ENCODE data around the gene RNU1-1.
"Not testable (repeated sequence)": the region's sequence is repeated elsewhere in the genome, so short reads cannot be mapped to it uniquely, and the experiment has no call there.

Gene RNU1-1

GRCh38 chr1:16525769-16526168 is 11.7 kb upstream of the RNU1-1 start:
- not testable (repeated sequence) for H3K36me3 ChIP-seq (ENCODE audit: control insufficient read depth, insufficient read depth, low read length); H3K9me3 ChIP-seq (ENCODE audit: control insufficient read depth, low read length); DNase-seq; H3K4me3 ChIP-seq (ENCODE audit: insufficient read depth, low read depth, low read length, poor library complexity, severe bottlenecking); H3K4me1 ChIP-seq (ENCODE audit: control insufficient read depth, insufficient read depth, low read length, poor library complexity, severe bottlenecking); H3K27ac ChIP-seq (ENCODE audit: insufficient read depth, low read length, poor library complexity, severe bottlenecking); H3K27me3 ChIP-seq (replicated peaks; ENCODE audit: control insufficient read depth, insufficient read depth, low read length, poor library complexity, severe bottlenecking)

- not testable (repeated sequence) for H3K36me3 ChIP-seq (ENCODE audit: control insufficient read depth, insufficient read depth, low read length); H3K4me3 ChIP-seq (ENCODE audit: insufficient read depth, low read depth, low read length, poor library complexity, severe bottlenecking); H3K27ac ChIP-seq (ENCODE audit: insufficient read depth, low read length, poor library complexity, severe bottlenecking); H3K27me3 ChIP-seq (replicated peaks; ENCODE audit: control insufficient read depth, insufficient read depth, low read length, poor library complexity, severe bottlenecking); DNase-seq; H3K4me1 ChIP-seq (ENCODE audit: control insufficient read depth, insufficient read depth, low read length, poor library complexity, severe bottlenecking); H3K9me3 ChIP-seq (ENCODE audit: control insufficient read depth, low read length)
Observed at GRCh38 chr1:16521679-16522078, 7.6 kb upstream of the RNU1-1 start.

GRCh38 chr1:16521288-16521583 is 7.2 kb upstream of the RNU1-1 start:
- no peaks in the 10 kb centered on the region for H3K9me3 ChIP-seq (ENCODE audit: control insufficient read depth, low read length)
- no peaks in the 10 kb centered on the region for H3K36me3 ChIP-seq (ENCODE audit: control insufficient read depth, insufficient read depth, low read length)
- H3K27ac ChIP-seq (ENCODE audit: insufficient read depth, low read length, poor library complexity, severe bottlenecking): no peak overlapping the region
- DNase-seq: no peak
- no peaks in the 10 kb centered on the region for H3K4me1 ChIP-seq (ENCODE audit: control insufficient read depth, insufficient read depth, low read length, poor library complexity, severe bottlenecking)
- no peak overlapping the region for H3K4me3 ChIP-seq (ENCODE audit: insufficient read depth, low read depth, low read length, poor library complexity, severe bottlenecking)
- no peaks in the 10 kb centered on the region for H3K27me3 ChIP-seq (replicated peaks; ENCODE audit: control insufficient read depth, insufficient read depth, low read length, poor library complexity, severe bottlenecking)

GRCh38 chr1:16520435-16521287 is 6.6 kb upstream of the RNU1-1 start:
- H3K4me3 ChIP-seq (ENCODE audit: insufficient read depth, low read depth, low read length, poor library complexity, severe bottlenecking); H3K36me3 ChIP-seq (ENCODE audit: control insufficient read depth, insufficient read depth, low read length); H3K9me3 ChIP-seq (ENCODE audit: control insufficient read depth, low read length); DNase-seq; H3K27me3 ChIP-seq (replicated peaks; ENCODE audit: control insufficient read depth, insufficient read depth, low read length, poor library complexity, severe bottlenecking); H3K27ac ChIP-seq (ENCODE audit: insufficient read depth, low read length, poor library complexity, severe bottlenecking); H3K4me1 ChIP-seq (ENCODE audit: control insufficient read depth, insufficient read depth, low read length, poor library complexity, severe bottlenecking): not testable (repeated sequence)

GRCh38 chr1:16519255-16519951 is 5.3 kb upstream of the RNU1-1 start:
- H3K27ac ChIP-seq (ENCODE audit: insufficient read depth, low read length, poor library complexity, severe bottlenecking); H3K4me1 ChIP-seq (ENCODE audit: control insufficient read depth, insufficient read depth, low read length, poor library complexity, severe bottlenecking); H3K27me3 ChIP-seq (replicated peaks; ENCODE audit: control insufficient read depth, insufficient read depth, low read length, poor library complexity, severe bottlenecking); H3K4me3 ChIP-seq (ENCODE audit: insufficient read depth, low read depth, low read length, poor library complexity, severe bottlenecking); DNase-seq; H3K36me3 ChIP-seq (ENCODE audit: control insufficient read depth, insufficient read depth, low read length); H3K9me3 ChIP-seq (ENCODE audit: control insufficient read depth, low read length): not testable (repeated sequence)

- H3K27me3 ChIP-seq (replicated peaks; ENCODE audit: control insufficient read depth, insufficient read depth, low read length, poor library complexity, severe bottlenecking); H3K36me3 ChIP-seq (ENCODE audit: control insufficient read depth, insufficient read depth, low read length); H3K4me1 ChIP-seq (ENCODE audit: control insufficient read depth, insufficient read depth, low read length, poor library complexity, severe bottlenecking); DNase-seq; H3K4me3 ChIP-seq (ENCODE audit: insufficient read depth, low read depth, low read length, poor library complexity, severe bottlenecking); H3K27ac ChIP-seq (ENCODE audit: insufficient read depth, low read length, poor library complexity, severe bottlenecking); H3K9me3 ChIP-seq (ENCODE audit: control insufficient read depth, low read length): not testable (repeated sequence)
Observed at GRCh38 chr1:16518913-16519254, 4.8 kb upstream of the RNU1-1 start.

- H3K9me3 ChIP-seq (ENCODE audit: control insufficient read depth, low read length): not testable (repeated sequence)
Observed at GRCh38 chr1:16516694-16517410, 2.8 kb upstream of the RNU1-1 start.

GRCh38 chr1:16513412-16514106 is 526 bp downstream of the RNU1-1 start:
- H3K4me3 ChIP-seq (ENCODE audit: insufficient read depth, low read depth, low read length, poor library complexity, severe bottlenecking); H3K27me3 ChIP-seq (replicated peaks; ENCODE audit: control insufficient read depth, insufficient read depth, low read length, poor library complexity, severe bottlenecking); H3K36me3 ChIP-seq (ENCODE audit: control insufficient read depth, insufficient read depth, low read length); H3K9me3 ChIP-seq (ENCODE audit: control insufficient read depth, low read length); H3K4me1 ChIP-seq (ENCODE audit: control insufficient read depth, insufficient read depth, low read length, poor library complexity, severe bottlenecking): not testable (repeated sequence)
- peak overlapping the region; percentile 86 for H3K27ac ChIP-seq (ENCODE audit: insufficient read depth, low read length, poor library complexity, severe bottlenecking)
- peak; percentile 37 to 59 (median 39) for DNase-seq

More at GRCh38 chr1:16516694-16517410, 2.8 kb upstream of the RNU1-1 start:
- not testable (repeated sequence) for H3K4me3 ChIP-seq (ENCODE audit: insufficient read depth, low read depth, low read length, poor library complexity, severe bottlenecking); H3K36me3 ChIP-seq (ENCODE audit: control insufficient read depth, insufficient read depth, low read length); H3K27ac ChIP-seq (ENCODE audit: insufficient read depth, low read length, poor library complexity, severe bottlenecking); H3K4me1 ChIP-seq (ENCODE audit: control insufficient read depth, insufficient read depth, low read length, poor library complexity, severe bottlenecking); H3K27me3 ChIP-seq (replicated peaks; ENCODE audit: control insufficient read depth, insufficient read depth, low read length, poor library complexity, severe bottlenecking); DNase-seq

GRCh38 chr1:16512624-16513411 is 1.3 kb downstream of the RNU1-1 start:
- not testable (repeated sequence) for H3K4me3 ChIP-seq (ENCODE audit: insufficient read depth, low read depth, low read length, poor library complexity, severe bottlenecking); H3K9me3 ChIP-seq (ENCODE audit: control insufficient read depth, low read length); H3K4me1 ChIP-seq (ENCODE audit: control insufficient read depth, insufficient read depth, low read length, poor library complexity, severe bottlenecking); H3K27ac ChIP-seq (ENCODE audit: insufficient read depth, low read length, poor library complexity, severe bottlenecking); H3K27me3 ChIP-seq (replicated peaks; ENCODE audit: control insufficient read depth, insufficient read depth, low read length, poor library complexity, severe bottlenecking); H3K36me3 ChIP-seq (ENCODE audit: control insufficient read depth, insufficient read depth, low read length)
- DNase-seq: peak in 1 of 3 donors; percentile 30
